ENCODE results near the gene CBY2. TPM values are rescaled to one million over a fixed set of nuclear protein-coding genes. Genes with fewer than 3 reads are reported as not detected.

Gene CBY2
- total and polyA plus RNA-seq, 3 experiments from 2014 or later: not detected

DNA sequence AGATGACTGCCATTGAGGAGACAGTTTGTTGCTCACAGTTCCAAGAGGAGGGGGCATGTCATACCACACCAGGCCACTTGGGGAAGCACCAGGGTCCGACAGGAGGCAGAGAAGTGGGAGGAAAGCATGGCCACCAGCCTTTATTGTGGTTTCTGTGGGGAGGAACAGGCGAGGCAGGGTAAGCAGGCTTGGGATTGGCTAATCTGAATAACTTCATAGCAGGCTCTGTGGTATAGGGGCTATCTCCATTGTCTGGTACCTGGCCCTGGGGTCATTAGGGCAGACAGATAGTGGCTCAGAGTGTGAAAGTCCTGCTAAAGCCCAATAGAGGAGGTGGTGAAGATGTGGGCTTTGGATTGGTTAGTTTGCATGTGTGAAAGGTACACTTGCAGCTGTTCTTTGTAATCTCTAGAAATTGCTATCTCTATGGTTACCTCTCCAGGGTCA, 35.5 kb downstream of the CBY2 start:
- Mint-ChIP-seq H3K27me3 (peaks cover 0 to 7% of the 10 kb centered on the region in 2 donors), H3K27ac (no peak overlapping the region), H3K4me3 (no peak overlapping the region), H3K36me3 (no peaks in the 10 kb centered on the region), H3K4me1 (no peaks in the 10 kb centered on the region), H3K9me3 (peaks cover 0 to 2% (median 0%) of the 10 kb centered on the region in 5 donors)
- no peaks in the 10 kb centered on the region for H3K9me3 ChIP-seq (ENCODE audit: low read length)
- ChIA-PET POLR2A (no interaction called here), CTCF (interaction anchor here (1.0 kb wide), 2 partner anchors 12 to 20 kb away, joined by 3 to 4 read pairs; no protein-coding TSS in a partner anchor)
- no peaks in the 10 kb centered on the region for H3K4me1 ChIP-seq (ENCODE audit: insufficient read depth, low read length)
- DNase-seq: no peak
- no peak overlapping the region for H3K4me3 ChIP-seq (ENCODE audit: low read length)
- no peaks in the 10 kb centered on the region for H3K36me3 ChIP-seq (ENCODE audit: insufficient read depth, low read length)
- no peaks in the 10 kb centered on the region for H3K27me3 ChIP-seq (ENCODE audit: insufficient read depth, low read length, poor library complexity, severe bottlenecking)
- no peak overlapping the region for H3K27ac ChIP-seq (ENCODE audit: low read depth, low read length)

DNA sequence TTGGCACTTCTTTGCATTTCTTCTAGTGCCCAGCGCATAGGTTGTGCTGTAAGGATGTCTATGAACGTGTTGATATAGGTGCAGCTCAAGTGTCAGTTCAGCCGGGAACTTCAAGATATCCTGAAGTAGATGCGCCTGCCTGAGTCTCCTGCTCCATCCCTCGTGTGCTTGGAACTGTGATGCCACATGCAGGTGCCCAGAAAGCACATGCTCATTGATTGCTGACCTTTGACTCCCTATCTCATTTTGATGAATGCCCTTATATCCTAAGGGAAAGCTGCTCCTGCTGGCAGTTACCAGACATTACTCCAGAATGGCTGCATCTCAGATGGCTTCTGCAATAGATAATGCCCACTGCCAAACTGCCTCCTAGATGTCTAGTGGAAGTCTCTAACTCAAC, 40.9 kb downstream of the CBY2 start:
- no peak overlapping the region for H3K4me3 Mint-ChIP-seq
- H3K27ac Mint-ChIP-seq: no peak overlapping the region
- H3K36me3 Mint-ChIP-seq: no peaks in the 10 kb centered on the region
- peaks cover 3 to 7% of the 10 kb centered on the region in 2 donors for H3K27me3 Mint-ChIP-seq
- H3K9me3 Mint-ChIP-seq: no peaks in the 10 kb centered on the region
- ChIA-PET POLR2A (no interaction called here), CTCF (no interaction called here)
- no peaks in the 10 kb centered on the region for H3K27me3 ChIP-seq (ENCODE audit: insufficient read depth, low read length, poor library complexity, severe bottlenecking)
- H3K27ac ChIP-seq (ENCODE audit: low read depth, low read length): no peak overlapping the region
- no peak for DNase-seq
- H3K9me3 ChIP-seq (ENCODE audit: low read length): no peaks in the 10 kb centered on the region
- no peaks in the 10 kb centered on the region for H3K4me1 Mint-ChIP-seq
- no peaks in the 10 kb centered on the region for H3K4me1 ChIP-seq (ENCODE audit: insufficient read depth, low read length)
- no peak overlapping the region for H3K4me3 ChIP-seq (ENCODE audit: low read length)
- H3K36me3 ChIP-seq (ENCODE audit: insufficient read depth, low read length): no peaks in the 10 kb centered on the region

DNA sequence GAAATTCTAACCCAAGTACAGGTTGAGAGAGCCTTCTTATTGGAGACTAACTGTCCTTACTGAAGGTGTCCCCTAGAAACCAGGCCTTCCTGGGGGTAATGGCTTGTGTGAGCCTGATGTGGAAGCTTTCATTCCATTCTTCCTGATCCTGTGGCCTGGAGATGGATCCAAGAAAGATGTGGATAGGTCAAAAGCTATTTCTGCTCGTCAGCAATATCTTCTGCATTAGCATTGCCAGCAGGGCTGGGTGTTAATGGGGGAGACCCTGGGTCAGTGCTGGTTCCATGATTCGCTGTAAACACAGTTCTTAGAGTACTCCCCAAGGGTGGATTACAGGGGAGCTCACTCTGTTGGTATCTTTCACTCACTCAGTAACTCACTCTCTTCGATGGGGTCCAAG, 42.9 kb downstream of the CBY2 start:
- no peak for DNase-seq
- Histone ChIP-seq H3K36me3 (ENCODE audit: insufficient read depth, low read length) (no peaks in the 10 kb centered on the region), H3K27me3 (ENCODE audit: insufficient read depth, low read length, poor library complexity, severe bottlenecking) (no peaks in the 10 kb centered on the region), H3K9me3 (ENCODE audit: low read length) (no peaks in the 10 kb centered on the region), H3K27ac (ENCODE audit: low read depth, low read length) (no peak overlapping the region), H3K4me1 (ENCODE audit: insufficient read depth, low read length) (no peaks in the 10 kb centered on the region), H3K4me3 (ENCODE audit: low read length) (no peak overlapping the region)
- Mint-ChIP-seq H3K9me3 (no peaks in the 10 kb centered on the region), H3K27ac (no peak overlapping the region), H3K4me1 (no peaks in the 10 kb centered on the region), H3K4me3 (no peak overlapping the region), H3K36me3 (no peaks in the 10 kb centered on the region), H3K27me3 (peaks cover 5 to 10% of the 10 kb centered on the region in 2 donors)
- POLR2A ChIA-PET: no interaction called here
- CTCF ChIA-PET: no interaction called here

DNA sequence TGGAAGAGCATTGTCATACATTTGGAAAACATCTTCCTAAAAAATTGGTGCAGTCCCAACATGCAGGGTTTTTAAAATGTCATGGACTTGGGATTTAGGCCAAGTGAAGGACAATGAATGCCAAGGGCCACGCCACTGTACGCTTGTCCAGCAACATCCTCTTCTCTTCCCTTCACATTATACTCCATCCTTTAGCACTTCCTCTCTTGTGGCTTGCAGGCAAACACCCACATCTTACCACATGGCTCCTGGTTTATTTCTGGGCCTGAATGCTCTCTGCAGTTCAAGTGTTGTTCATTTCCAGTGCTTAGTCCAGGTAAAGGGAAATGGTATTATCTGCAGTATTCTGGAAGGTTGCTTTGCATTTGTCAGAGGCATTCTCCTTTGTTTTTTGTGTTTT, 45.0 kb downstream of the CBY2 start:
- Mint-ChIP-seq H3K9me3 (no peaks in the 10 kb centered on the region), H3K27me3 (peaks cover 5 to 10% of the 10 kb centered on the region in 2 donors), H3K4me1 (no peaks in the 10 kb centered on the region), H3K36me3 (no peaks in the 10 kb centered on the region), H3K27ac (no peak overlapping the region), H3K4me3 (no peak overlapping the region)
- CTCF ChIA-PET: no interaction called here
- Histone ChIP-seq H3K9me3 (ENCODE audit: low read length) (no peaks in the 10 kb centered on the region), H3K36me3 (ENCODE audit: insufficient read depth, low read length) (no peaks in the 10 kb centered on the region), H3K27me3 (ENCODE audit: insufficient read depth, low read length, poor library complexity, severe bottlenecking) (no peaks in the 10 kb centered on the region), H3K4me1 (ENCODE audit: insufficient read depth, low read length) (no peaks in the 10 kb centered on the region), H3K27ac (ENCODE audit: low read depth, low read length) (no peak overlapping the region), H3K4me3 (ENCODE audit: low read length) (no peak overlapping the region)
- DNase-seq: no peak
- POLR2A ChIA-PET: no interaction called here

DNA sequence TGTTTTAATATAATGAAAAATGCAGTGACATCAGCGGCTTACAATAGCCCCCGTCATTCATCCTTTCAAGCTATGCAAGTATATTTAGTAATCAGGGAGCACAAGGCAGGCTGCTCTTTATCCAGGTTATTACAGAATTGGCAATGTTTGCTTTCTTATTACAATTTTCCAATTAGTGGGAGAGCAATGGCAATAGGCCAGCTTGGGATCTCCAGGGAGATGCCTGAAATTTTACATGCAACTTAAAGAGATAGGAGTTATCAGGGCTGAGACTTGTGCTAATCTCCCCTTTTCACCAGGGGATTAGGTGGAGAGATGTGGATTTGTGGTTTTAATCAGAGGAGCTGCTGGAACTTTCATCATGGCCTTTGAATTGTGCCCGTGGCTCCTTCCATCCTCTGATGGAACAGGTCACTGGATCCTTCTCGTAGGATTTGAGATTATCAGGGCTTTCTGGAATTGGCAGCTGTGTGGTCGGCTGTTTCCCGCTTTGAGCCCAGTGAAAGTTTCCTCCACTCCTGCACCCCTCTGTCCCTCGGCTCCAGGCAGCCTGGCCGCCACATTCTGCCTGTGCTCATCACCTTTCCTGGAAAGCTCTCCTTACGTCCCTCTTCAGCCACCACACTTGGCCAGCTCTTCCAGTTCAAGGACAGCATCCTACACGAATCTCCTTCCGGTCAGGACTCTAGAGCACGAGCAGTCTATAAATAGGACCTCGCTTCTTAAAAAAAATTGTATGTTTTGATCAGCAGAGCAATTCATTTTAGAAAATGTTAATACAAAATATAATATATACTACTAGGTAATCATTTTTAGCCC, 47.0 kb downstream of the CBY2 start:
- Mint-ChIP-seq H3K4me1 (no peaks in the 10 kb centered on the region), H3K36me3 (no peaks in the 10 kb centered on the region), H3K9me3 (no peaks in the 10 kb centered on the region), H3K4me3 (no peak overlapping the region), H3K27me3 (peaks cover 3% of the 10 kb centered on the region in 2 donors), H3K27ac (no peak overlapping the region)
- H3K27ac ChIP-seq (ENCODE audit: low read depth, low read length): no peak overlapping the region
- no peaks in the 10 kb centered on the region for H3K27me3 ChIP-seq (ENCODE audit: insufficient read depth, low read length, poor library complexity, severe bottlenecking)
- no peak overlapping the region for H3K4me3 ChIP-seq (ENCODE audit: low read length)
- no peak for DNase-seq
- ChIA-PET CTCF (no interaction called here), POLR2A (no interaction called here)
- no peaks in the 10 kb centered on the region for H3K36me3 ChIP-seq (ENCODE audit: insufficient read depth, low read length)
- H3K9me3 ChIP-seq (ENCODE audit: low read length): no peaks in the 10 kb centered on the region
- no peaks in the 10 kb centered on the region for H3K4me1 ChIP-seq (ENCODE audit: insufficient read depth, low read length)

DNA sequence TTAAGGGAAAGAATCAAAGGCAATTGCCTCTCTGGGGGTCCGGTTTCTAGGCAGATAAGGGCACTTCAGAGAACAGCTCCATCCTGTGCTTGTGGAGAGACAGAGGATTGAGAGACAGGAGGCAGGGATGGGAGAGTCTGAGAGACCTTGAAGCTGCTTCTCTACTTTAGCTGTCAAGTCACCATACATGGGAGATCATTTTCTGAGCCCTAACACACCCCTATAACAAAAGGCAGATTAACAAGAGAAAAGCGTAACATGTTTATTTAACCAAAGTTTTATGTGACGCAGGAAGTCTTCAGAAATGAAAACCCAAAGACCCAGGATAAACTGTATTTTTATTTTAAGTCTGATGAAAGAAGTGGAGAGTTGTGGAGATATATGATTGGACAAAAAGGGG, 48.4 kb downstream of the CBY2 start:
- no peaks in the 10 kb centered on the region for H3K4me1 ChIP-seq (ENCODE audit: insufficient read depth, low read length)
- no peaks in the 10 kb centered on the region for H3K4me1 Mint-ChIP-seq
- no peak overlapping the region for H3K4me3 ChIP-seq (ENCODE audit: low read length)
- no peaks in the 10 kb centered on the region for H3K36me3 ChIP-seq (ENCODE audit: insufficient read depth, low read length)
- POLR2A ChIA-PET: no interaction called here
- CTCF ChIA-PET: no interaction called here
- no peaks in the 10 kb centered on the region for H3K9me3 Mint-ChIP-seq
- no peak overlapping the region for H3K27ac Mint-ChIP-seq
- no peaks in the 10 kb centered on the region for H3K27me3 ChIP-seq (ENCODE audit: insufficient read depth, low read length, poor library complexity, severe bottlenecking)
- no peak overlapping the region for H3K27ac ChIP-seq (ENCODE audit: low read depth, low read length)
- peaks cover 3% of the 10 kb centered on the region in 2 donors for H3K27me3 Mint-ChIP-seq
- no peaks in the 10 kb centered on the region for H3K36me3 Mint-ChIP-seq
- no peaks in the 10 kb centered on the region for H3K9me3 ChIP-seq (ENCODE audit: low read length)
- no peak for DNase-seq
- H3K4me3 Mint-ChIP-seq: no peak overlapping the region

DNA sequence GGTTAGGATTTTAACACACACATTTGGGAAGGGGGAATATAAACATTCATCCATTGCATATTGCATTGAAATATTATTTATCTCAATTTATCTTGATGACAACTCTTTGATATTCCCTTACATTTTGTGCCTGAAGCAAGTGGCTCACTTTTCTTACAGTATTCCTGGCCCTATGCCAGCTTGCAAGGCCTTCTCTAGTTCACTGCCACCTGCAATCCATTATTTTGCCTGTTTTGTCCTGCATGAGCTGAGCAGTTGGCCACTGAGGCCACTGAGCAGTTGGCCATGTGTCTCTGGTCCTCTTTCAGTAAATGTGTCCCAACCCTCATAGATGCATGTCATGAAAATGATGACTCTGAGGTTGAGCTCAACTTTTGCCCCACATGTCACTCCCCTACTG, 49.8 kb downstream of the CBY2 start:
- H3K9me3 ChIP-seq (ENCODE audit: low read length): no peaks in the 10 kb centered on the region
- Mint-ChIP-seq H3K9me3 (no peaks in the 10 kb centered on the region), H3K4me1 (no peaks in the 10 kb centered on the region), H3K27ac (no peak overlapping the region), H3K27me3 (peaks cover 3% of the 10 kb centered on the region in 2 donors), H3K36me3 (no peaks in the 10 kb centered on the region), H3K4me3 (no peak overlapping the region)
- H3K4me3 ChIP-seq (ENCODE audit: low read length): no peak overlapping the region
- ChIA-PET POLR2A (no interaction called here), CTCF (no interaction called here)
- no peaks in the 10 kb centered on the region for H3K27me3 ChIP-seq (ENCODE audit: insufficient read depth, low read length, poor library complexity, severe bottlenecking)
- no peaks in the 10 kb centered on the region for H3K36me3 ChIP-seq (ENCODE audit: insufficient read depth, low read length)
- no peaks in the 10 kb centered on the region for H3K4me1 ChIP-seq (ENCODE audit: insufficient read depth, low read length)
- H3K27ac ChIP-seq (ENCODE audit: low read depth, low read length): no peak overlapping the region
- no peak for DNase-seq

DNA sequence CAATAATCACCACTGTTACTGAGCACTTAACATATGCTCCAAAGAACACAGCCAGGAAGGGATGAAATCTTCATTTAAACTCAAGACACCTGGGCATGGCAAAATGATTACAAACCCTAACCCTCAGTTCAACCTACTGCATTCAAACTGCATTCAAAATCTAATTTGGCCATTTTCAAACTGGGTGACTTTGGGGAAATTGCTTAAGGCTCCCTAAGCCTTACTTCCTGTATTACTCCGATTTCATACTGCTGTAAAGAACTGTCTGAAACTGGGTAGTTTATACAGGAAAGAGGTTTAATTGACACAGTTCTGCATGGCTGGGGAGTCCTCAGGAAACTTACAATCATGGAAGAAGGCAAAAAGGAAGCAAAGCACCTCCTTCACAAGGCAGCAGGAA, 50.4 kb downstream of the CBY2 start:
- no peaks in the 10 kb centered on the region for H3K4me1 Mint-ChIP-seq
- Histone ChIP-seq H3K4me3 (ENCODE audit: low read length) (no peak overlapping the region), H3K9me3 (ENCODE audit: low read length) (no peaks in the 10 kb centered on the region), H3K4me1 (ENCODE audit: insufficient read depth, low read length) (no peaks in the 10 kb centered on the region), H3K36me3 (ENCODE audit: insufficient read depth, low read length) (no peaks in the 10 kb centered on the region), H3K27me3 (ENCODE audit: insufficient read depth, low read length, poor library complexity, severe bottlenecking) (no peaks in the 10 kb centered on the region), H3K27ac (ENCODE audit: low read depth, low read length) (no peak overlapping the region)
- H3K36me3 Mint-ChIP-seq: no peaks in the 10 kb centered on the region
- POLR2A ChIA-PET: no interaction called here
- peaks cover 0 to 2% (median under 1%) of the 10 kb centered on the region in 5 donors for H3K9me3 Mint-ChIP-seq
- CTCF ChIA-PET: no interaction called here
- H3K27ac Mint-ChIP-seq: no peak overlapping the region
- no peak overlapping the region for H3K4me3 Mint-ChIP-seq
- DNase-seq: no peak
- H3K27me3 Mint-ChIP-seq: peaks cover 3% of the 10 kb centered on the region in 2 donors
